ENCODE data around the gene DENND5B.

GRCh38 chr12:31585895-31586294 is 5.0 kb downstream of the DENND5B start:
- TF ChIP-seq CTCF (IDR thresholded peaks at IDR 0.05 in 8 of 11, conservative IDR thresholded peaks at IDR 0.05 in 3 of 11) = no peak
- no peak for TF ChIP-seq POLR2A (IDR thresholded peaks at IDR 0.05)
